HG03575 (cell line): ENCODE measurements around the gene PCDHGB2.
"Not testable (repeated sequence)": the region's sequence is repeated elsewhere in the genome, so short reads cannot be mapped to it uniquely, and the experiment has no call there.

ENCODE experiments used
- ATAC-seq: cut with Tn5 transposase; IDR thresholded peaks from one replicate; pipeline ENCODE4 v1.9.1; 2021; ENCODE audit not compliant: unreplicated experiment, insufficient number of reproducible peaks, low FRiP score; ENCODE audit errors: extremely low read depth

PCDHGB2 gene

DNA sequence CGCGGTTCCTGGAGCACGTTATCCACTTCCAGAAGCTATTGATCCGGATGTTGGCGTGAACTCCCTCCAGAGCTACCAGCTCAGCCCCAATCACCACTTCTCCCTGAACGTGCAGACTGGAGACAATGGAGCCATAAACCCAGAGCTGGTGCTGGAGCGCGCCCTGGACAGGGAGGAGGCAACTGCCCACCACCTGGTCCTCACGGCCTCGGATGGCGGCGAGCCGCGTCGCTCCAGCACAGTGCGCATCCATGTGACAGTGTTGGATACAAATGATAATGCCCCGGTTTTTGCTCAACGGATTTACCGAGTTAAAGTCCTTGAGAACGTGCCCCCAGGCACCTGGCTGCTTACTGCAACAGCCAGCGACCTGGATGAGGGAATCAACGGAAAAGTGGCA is 43.6 kb downstream of the PCDHGB2 start:
- ATAC-seq: no peak

DNA sequence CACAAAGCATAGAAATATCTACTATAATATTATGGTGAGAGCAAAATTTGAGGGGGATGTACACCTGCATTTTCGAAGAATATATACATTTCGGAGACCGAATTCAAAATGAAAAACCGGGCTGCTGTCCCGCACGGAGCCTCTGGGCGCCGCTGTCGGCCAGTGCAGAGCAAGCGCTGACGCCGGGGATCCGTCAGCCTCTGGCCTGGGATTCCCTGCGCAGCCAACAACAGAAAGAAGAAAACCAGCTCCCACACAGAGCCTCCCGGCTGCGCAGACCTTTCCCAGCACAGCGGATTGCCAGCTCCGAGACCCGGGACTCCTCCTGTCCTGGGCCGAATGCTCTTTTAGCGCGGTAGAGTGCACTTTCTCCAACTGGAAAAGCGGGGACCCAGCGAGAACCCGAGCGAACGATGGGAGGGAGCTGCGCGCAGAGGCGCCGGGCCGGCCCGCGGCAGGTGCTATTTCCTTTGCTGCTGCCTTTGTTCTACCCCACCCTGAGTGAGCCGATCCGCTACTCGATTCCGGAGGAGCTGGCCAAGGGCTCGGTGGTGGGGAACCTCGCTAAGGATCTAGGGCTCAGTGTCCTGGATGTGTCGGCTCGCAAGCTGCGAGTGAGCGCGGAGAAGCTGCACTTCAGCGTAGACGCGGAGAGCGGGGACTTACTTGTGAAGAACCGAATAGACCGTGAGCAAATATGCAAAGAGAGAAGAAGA is 48.2 kb downstream of the PCDHGB2 start, which contains the start of gene PCDHGB6:
Gene PCDHGB6, plus strand, starts transcription at position 232 of the 716 bp plus-strand sequence. Its CDS starts 182 bp downstream, at position 414.
- not testable (repeated sequence) for ATAC-seq

DNA sequence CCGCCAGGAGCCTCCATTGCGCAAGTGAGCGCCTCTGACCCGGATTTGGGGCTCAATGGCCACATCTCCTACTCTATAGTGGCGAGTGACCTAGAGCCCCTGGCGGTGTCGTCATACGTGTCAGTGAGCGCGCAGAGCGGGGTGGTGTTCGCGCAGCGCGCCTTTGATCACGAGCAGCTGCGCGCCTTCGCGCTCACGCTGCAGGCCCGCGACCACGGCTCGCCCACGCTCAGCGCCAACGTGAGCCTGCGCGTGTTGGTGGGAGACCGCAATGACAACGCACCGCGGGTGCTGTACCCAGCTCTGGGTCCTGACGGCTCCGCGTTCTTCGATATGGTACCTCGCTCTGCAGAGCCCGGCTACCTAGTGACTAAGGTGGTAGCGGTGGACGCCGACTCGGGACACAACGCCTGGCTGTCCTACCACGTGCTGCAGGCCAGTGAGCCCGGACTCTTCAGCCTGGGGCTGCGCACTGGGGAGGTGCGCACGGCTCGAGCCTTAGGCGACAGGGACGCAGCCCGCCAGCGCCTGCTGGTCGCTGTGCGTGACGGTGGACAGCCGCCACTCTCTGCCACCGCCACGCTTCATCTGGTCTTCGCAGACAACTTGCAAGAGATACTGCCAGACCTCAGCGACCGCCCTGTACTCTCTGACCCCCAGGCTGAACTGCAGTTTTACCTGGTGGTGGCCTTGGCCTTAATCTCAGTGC is 50.0 kb downstream of the PCDHGB2 start:
- no peak for ATAC-seq

DNA sequence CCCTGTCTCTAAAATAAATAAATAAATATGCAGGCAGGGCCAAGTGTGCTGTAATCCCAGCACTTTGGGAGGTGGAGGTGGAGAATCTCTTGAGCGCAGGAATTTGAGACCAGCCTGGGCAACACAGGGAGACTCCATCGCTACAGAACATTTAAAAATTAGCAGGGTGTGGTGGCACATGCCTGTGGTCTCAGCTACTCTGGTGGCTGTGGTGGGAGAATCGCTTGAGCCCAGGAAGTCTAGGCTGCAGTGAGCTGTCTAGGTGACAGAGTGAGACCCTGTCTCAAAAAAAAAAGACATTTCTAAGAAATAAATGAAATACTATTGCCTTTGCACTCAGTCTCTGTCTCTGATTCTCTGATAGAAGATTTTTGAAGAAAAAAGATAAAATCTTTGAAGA is 51.8 kb downstream of the PCDHGB2 start:
- no peak for ATAC-seq
